H4 (cell line): ENCODE measurements around the gene DBP. TPM values are rescaled to one million over a fixed set of nuclear protein-coding genes. Genes with fewer than 3 reads are reported as not detected.

Experiments
- total RNA-seq: library from RNA; depleted of rRNA; stranded (reverse); fragments of >200 nt; shearing (Covaris generic); gene quantifications from 2 replicates; pipeline ENCODE4 v1.2.3, GENCODE V29; 2014; rRNA removed

DBP gene
- total RNA-seq, 1 experiment from 2014 or later, result 14.0 TPM

Other genes starting within 250 kb of the DBP start
- 127 and 219 TPM in 2 replicates for gene KDELR1, start 245.8 kb downstream of the DBP start, total RNA-seq
- not detected in 2 replicates for gene GRIN2D, start 243.7 kb downstream of the DBP start, total RNA-seq
- gene GRWD1, start 191.4 kb downstream of the DBP start, total RNA-seq, result 54.8 and 65.5 TPM in 2 replicates
- gene KCNJ14, start 181.8 kb downstream of the DBP start, total RNA-seq, result 0.23 and 0.41 TPM in 2 replicates
- gene CYTH2, start 168.0 kb downstream of the DBP start, total RNA-seq, result 44.1 and 47.8 TPM in 2 replicates
- gene LMTK3, start 125.5 kb downstream of the DBP start, total RNA-seq, result 0.43 TPM in 1 of 2 replicates, not detected in the other
- gene SULT2B1, start 85.2 kb downstream of the DBP start, total RNA-seq, result 0.23 TPM in 1 of 2 replicates, not detected in the other
- not detected in 2 replicates for gene SPACA4, start 30.6 kb downstream of the DBP start, total RNA-seq
- gene FAM83E, start 22.3 kb downstream of the DBP start, total RNA-seq, result 0.06 and 1.6 TPM in 2 replicates
- 1,978 and 2,048 TPM in 2 replicates for gene RPL18, start 18.2 kb downstream of the DBP start, total RNA-seq
- 6.5 and 9.0 TPM in 2 replicates for gene SPHK2, start 17.9 kb downstream of the DBP start, total RNA-seq
- 2.2 and 8.3 TPM in 2 replicates for gene CA11, start 8.8 kb upstream of the DBP start, total RNA-seq
- 0.58 TPM in 1 of 2 replicates, not detected in the other for gene NTN5, start 35.6 kb upstream of the DBP start, total RNA-seq
- gene FUT2, start 58.6 kb upstream of the DBP start, total RNA-seq, result not detected in 2 replicates
- gene MAMSTR, start 82.3 kb upstream of the DBP start, total RNA-seq, result 0.31 and 0.51 TPM in 2 replicates
- 0.14 TPM in 1 of 2 replicates, not detected in the other for gene RASIP1, start 103.2 kb upstream of the DBP start, total RNA-seq
- not detected in 2 replicates for gene IZUMO1, start 109.5 kb upstream of the DBP start, total RNA-seq
- 0.25 TPM in 1 of 2 replicates, not detected in the other for gene FUT1, start 115.3 kb upstream of the DBP start, total RNA-seq
- gene FGF21, start 118.1 kb upstream of the DBP start, total RNA-seq, result not detected in 2 replicates
- 45.4 and 47.3 TPM in 2 replicates for gene BCAT2, start 173.7 kb upstream of the DBP start, total RNA-seq
- gene HSD17B14, start 199.1 kb upstream of the DBP start, total RNA-seq, result not detected in 2 replicates
- 2.9 and 5.4 TPM in 2 replicates for gene PLEKHA4, start 231.2 kb upstream of the DBP start, total RNA-seq
- 15.8 and 16.1 TPM in 2 replicates for gene PPP1R15A, start 235.0 kb upstream of the DBP start, total RNA-seq